ENCODE data around the gene IL6.
A peak's percentile ranks its signal among the peaks of the same experiment; 100 is the strongest.
"Not testable (repeated sequence)": the region's sequence is repeated elsewhere in the genome, so short reads cannot be mapped to it uniquely, and the experiment has no call there.

The IL6 gene

DNA sequence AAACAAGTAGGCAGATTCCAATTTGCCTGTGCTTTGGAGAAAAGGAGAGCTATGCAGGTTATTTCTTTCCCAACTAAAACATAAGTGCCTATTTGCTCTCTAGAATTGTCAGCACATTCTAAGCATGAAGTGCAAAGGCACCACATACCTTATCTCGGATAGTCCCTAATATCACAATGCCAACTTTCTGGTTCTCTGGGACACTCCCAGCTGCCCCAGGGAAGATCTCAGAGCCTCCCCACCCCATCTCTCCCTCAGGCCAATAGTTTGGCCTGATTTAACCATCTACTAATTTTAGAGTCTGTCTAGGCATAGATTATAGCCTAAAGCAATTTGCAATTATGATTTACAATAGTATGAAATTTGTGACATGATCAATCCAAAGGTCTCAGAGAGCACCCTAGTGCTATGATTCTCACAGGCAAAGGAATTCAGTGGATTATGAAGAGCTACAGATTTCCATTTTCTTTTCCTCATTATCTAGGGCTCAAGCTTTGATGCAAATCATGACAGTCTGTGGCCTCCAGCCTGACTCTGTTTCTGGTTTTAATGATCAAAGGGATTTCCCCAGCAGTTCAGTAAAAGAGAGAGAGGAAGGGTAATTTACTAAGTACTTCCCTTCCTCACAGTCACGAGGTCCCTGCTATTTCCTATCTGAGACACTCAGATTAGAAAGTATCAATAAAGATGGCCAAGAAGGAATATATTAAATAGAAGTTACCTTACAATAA, 29.0 kb upstream of the IL6 start:
- peak; percentile 80 for ATAC-seq
- Mint-ChIP-seq H3K27ac (peak overlapping the region; percentile 5), H3K4me3 (peak overlapping the region; percentile 5), H3K4me1 (peaks cover 32% of the 10 kb centered on the region), H3K9me3 (peaks cover 7% of the 10 kb centered on the region), H3K36me3 (no peaks in the 10 kb centered on the region)
- DNase-seq (ENCODE audit: low spot score in 2 of 2), result no peak

DNA sequence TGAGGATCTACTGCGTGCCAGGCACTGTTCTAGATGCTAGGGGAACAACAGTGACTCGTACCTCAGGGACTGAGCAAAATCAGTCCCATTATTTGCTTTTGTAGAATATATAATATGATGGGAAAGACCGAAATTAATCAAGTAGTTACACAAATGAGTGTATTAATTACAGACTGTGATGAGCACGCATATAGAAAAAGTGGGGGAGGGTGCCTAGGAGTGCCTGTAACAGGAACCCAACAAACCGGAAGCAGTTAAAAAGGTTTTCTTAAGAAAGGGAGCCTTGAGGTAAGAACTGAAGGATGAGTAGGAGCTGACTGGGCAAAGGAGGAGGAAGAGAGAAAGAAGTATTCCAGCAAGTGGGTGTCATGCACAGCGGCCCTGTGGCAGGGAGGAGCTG, 28.2 kb upstream of the IL6 start:
- ATAC-seq, result peak; percentile 69
- Mint-ChIP-seq H3K4me1 (peaks cover 32% of the 10 kb centered on the region), H3K9me3 (peaks cover 7% of the 10 kb centered on the region), H3K27ac (peak overlapping the region; percentile 5), H3K36me3 (no peaks in the 10 kb centered on the region), H3K4me3 (peak overlapping the region; percentile 5)
- no peak for DNase-seq (ENCODE audit: low spot score in 2 of 2)

DNA sequence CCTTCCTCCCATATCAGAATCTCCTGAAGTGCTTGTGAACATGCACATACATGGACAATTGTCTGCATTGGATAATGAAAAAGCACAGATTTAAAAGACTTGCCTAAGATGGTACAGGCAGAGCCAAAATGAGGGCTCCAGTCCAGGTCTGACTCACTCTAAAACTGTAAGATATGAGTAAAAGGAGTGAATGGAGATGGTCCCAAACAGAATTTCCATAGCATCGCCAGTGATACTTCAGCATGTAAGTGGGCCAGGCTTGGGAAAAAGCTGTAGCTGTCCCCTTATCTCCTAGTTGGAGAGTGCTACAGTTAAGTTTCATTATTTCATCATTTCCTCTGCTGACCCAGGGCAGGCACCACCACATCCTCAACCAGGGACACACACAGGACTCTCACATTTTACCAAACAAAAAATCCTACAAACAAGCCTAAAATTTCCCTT, 26.4 kb upstream of the IL6 start:
- ATAC-seq (peak; percentile 42), DNase-seq (ENCODE audit: low spot score in 2 of 2) (no peak)
- Mint-ChIP-seq H3K9me3 (peaks cover 7% of the 10 kb centered on the region), H3K4me1 (peaks cover 25% of the 10 kb centered on the region), H3K36me3 (no peaks in the 10 kb centered on the region), H3K27ac (no peak overlapping the region), H3K4me3 (no peak overlapping the region)

DNA sequence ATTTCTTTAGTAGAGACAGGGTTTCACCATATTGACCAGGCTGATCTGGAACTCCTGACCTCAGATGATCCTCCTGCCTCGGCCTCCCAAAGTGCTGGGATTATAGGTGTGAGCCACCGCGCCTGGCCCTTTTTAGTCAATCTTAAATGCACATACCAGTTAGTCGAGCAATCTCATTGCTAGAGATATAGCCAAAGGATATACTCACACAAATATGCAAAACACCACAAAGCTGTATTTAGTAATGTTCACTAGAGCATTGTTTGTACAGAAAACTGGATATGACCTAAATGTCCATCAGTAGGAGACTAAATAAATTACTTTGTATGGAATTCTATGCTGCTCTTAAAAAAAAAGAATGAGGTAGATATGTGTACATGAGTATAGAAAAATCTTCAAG, 24.5 kb upstream of the IL6 start:
- DNase-seq (ENCODE audit: low spot score in 2 of 2) (no peak), ATAC-seq (no peak)
- Mint-ChIP-seq H3K9me3 (peaks cover 7% of the 10 kb centered on the region), H3K27ac (no peak overlapping the region), H3K4me1 (peaks cover 16% of the 10 kb centered on the region), H3K4me3 (no peak overlapping the region), H3K36me3 (no peaks in the 10 kb centered on the region)

- H3K4me3 Mint-ChIP-seq; H3K36me3 Mint-ChIP-seq; DNase-seq (ENCODE audit: low spot score in 2 of 2); ATAC-seq; H3K4me1 Mint-ChIP-seq; H3K27ac Mint-ChIP-seq; H3K9me3 Mint-ChIP-seq: not testable (repeated sequence)
Measured at GRCh38 chr7:22703107-22703855, 23.7 kb upstream of the IL6 start.

- not testable (repeated sequence) for H3K36me3 Mint-ChIP-seq, H3K27ac Mint-ChIP-seq
Measured at GRCh38 chr7:22703978-22704610, 22.9 kb upstream of the IL6 start.

DNA sequence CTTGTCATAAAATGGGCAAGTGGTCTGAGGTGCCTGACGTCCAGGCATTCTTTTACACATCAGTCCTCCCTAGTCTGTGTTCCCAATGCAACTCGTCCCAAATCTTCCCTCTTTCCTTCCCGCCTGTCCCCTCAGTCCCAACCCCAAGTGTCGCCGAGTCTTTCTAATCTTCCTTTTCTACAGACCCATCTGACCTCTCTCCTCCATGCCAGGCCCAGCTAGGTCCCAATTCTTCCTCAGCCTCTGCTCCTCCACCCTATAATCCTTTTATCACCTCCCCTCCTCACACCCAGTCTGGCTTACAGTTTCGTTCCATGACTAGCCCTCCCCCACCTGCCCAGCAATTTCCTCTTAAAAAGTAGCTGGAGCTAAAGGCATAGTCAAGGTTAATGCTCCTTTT, 22.3 kb upstream of the IL6 start:
- H3K36me3 Mint-ChIP-seq; H3K27ac Mint-ChIP-seq; H3K9me3 Mint-ChIP-seq; DNase-seq (ENCODE audit: low spot score in 2 of 2); H3K4me3 Mint-ChIP-seq; H3K4me1 Mint-ChIP-seq; ATAC-seq: not testable (repeated sequence)

More at GRCh38 chr7:22703978-22704610, 22.9 kb upstream of the IL6 start:
- H3K4me3 Mint-ChIP-seq; H3K9me3 Mint-ChIP-seq; DNase-seq (ENCODE audit: low spot score in 2 of 2); H3K4me1 Mint-ChIP-seq; ATAC-seq: not testable (repeated sequence)

DNA sequence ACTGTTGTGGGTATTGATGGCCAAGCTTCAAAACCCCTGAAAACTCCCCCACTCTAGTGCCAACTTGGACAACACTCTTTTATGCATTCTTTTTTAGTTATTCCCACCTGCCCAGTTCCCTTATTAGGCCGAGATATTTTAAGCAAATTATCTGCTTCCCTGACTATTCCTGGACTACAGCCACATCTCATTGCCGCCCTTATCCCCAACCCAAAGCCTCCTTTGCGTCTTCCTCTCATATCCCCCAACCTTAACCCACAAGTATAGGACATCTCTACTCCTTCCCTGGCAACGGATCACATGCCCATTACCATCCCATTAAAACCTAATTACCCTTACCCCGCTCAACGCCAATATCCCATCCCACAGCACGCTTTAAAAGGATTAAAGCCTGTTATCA, 21.1 kb upstream of the IL6 start:
- not testable (repeated sequence) for DNase-seq (ENCODE audit: low spot score in 2 of 2); ATAC-seq; H3K4me3 Mint-ChIP-seq; H3K9me3 Mint-ChIP-seq; H3K4me1 Mint-ChIP-seq; H3K27ac Mint-ChIP-seq; H3K36me3 Mint-ChIP-seq

DNA sequence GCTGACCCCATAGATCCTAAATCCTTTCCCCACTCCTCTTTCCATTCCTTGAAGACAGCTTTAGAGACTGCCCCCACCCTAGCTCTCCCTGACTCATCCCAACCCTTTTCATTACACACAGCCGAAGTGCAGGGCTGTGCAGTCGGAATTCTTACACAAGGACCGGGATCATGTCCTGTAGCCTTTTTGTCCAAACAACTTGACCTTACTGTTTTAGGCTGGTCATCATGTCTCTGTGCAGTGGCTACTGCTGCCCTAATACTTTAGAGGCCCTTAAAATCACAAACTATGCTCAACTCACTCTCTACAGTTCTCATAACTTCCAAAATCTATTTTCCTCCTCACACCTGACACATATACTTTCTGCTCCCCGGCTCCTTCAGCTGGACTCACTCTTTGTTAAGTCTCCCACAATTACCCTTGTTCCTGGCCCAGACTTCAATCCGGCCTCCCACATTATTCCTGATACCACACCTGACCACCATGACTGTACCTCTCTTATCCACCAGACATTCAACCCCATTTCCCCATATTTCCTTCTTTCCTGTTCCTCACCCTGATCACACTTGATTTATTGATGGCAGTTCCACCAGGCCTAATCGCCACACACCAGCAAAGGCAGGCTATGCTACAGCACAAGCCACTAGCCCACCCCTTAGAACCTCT, 19.8 kb upstream of the IL6 start:
- H3K27ac Mint-ChIP-seq; ATAC-seq; H3K4me3 Mint-ChIP-seq; H3K4me1 Mint-ChIP-seq; H3K9me3 Mint-ChIP-seq; DNase-seq (ENCODE audit: low spot score in 2 of 2); H3K36me3 Mint-ChIP-seq: not testable (repeated sequence)

GRCh38 chr7:22708214-22708613, 18.8 kb upstream of the IL6 start:
- H3K9me3 Mint-ChIP-seq; H3K4me3 Mint-ChIP-seq; H3K4me1 Mint-ChIP-seq; DNase-seq (ENCODE audit: low spot score in 2 of 2); H3K27ac Mint-ChIP-seq; H3K36me3 Mint-ChIP-seq; ATAC-seq: not testable (repeated sequence)

GRCh38 chr7:22708677-22709061, 18.3 kb upstream of the IL6 start:
- H3K36me3 Mint-ChIP-seq; H3K4me3 Mint-ChIP-seq; H3K27ac Mint-ChIP-seq; ATAC-seq; H3K9me3 Mint-ChIP-seq; H3K4me1 Mint-ChIP-seq; DNase-seq (ENCODE audit: low spot score in 2 of 2): not testable (repeated sequence)

- DNase-seq (ENCODE audit: low spot score in 2 of 2); H3K36me3 Mint-ChIP-seq; H3K27ac Mint-ChIP-seq; H3K4me3 Mint-ChIP-seq; H3K9me3 Mint-ChIP-seq; H3K4me1 Mint-ChIP-seq: not testable (repeated sequence)
- peak; percentile 40 for ATAC-seq
Measured at GRCh38 chr7:22709062-22709829, 17.8 kb upstream of the IL6 start.

DNA sequence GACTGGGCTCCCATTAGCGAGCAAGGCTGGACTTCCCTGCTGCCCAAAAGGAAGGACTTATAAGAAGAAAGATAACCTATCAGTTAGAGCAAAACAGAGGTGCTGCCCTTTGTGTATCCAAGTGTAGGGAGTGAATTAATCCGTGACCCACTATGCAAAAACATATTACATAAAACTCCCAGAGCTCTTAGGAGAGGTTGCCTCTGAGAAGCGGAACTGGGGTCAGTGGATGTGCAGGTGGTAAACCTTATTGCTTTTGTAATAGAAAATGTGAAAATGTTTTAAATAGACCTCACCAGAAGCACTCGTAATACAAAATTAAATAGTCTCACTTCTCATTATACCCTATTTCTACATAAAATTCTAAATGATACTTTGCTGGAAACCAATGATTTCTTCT, 17.1 kb upstream of the IL6 start:
- ATAC-seq, result no peak
- no peak for DNase-seq (ENCODE audit: low spot score in 2 of 2)
- H3K9me3 Mint-ChIP-seq, result no peaks in the 10 kb centered on the region
- H3K27ac Mint-ChIP-seq, result no peak overlapping the region
- no peaks in the 10 kb centered on the region for H3K4me1 Mint-ChIP-seq
- H3K4me3 Mint-ChIP-seq, result no peak overlapping the region
- H3K36me3 Mint-ChIP-seq, result no peaks in the 10 kb centered on the region

DNA sequence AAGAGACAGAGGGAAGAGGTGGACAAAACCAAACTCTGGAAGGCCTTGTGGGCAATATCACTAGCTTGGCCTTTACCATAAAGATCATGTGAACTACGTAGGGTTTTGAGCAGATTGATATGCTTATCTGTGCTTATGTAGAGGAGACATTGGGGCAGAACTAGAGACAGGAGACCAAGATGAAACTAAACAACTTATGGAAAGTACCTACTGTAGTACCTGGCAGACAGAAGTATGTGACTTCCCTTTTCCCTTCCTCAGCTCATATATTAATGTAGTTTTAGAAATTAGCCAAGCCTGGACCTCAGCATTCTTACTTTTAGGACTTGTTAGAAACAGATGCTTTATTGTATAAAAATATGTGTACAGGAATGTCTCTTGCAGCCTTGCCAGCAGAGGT, 14.0 kb upstream of the IL6 start:
- Mint-ChIP-seq H3K9me3 (no peaks in the 10 kb centered on the region), H3K27ac (no peak overlapping the region), H3K36me3 (no peaks in the 10 kb centered on the region), H3K4me3 (no peak overlapping the region), H3K4me1 (no peaks in the 10 kb centered on the region)
- DNase-seq (ENCODE audit: low spot score in 2 of 2) (no peak), ATAC-seq (no peak)

DNA sequence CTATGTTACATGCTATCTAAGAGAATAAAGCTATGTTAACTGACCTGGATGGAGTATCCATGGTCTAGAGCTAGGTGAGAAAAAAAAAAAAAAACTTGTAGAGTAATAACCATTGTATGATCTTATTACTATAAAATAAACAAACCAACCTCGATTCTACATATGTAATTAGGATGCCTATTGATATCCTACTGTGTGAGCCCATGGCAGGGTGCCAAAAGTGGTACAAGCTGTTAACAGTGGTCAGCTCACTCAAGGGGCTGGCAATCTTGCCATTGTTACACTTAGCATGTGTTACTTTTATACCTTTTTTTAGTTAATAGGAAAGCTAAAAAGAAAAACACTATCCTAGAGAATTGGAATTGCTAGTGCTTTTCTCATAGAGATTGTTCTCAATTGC, 13.5 kb upstream of the IL6 start:
- no peaks in the 10 kb centered on the region for H3K4me1 Mint-ChIP-seq
- no peak overlapping the region for H3K27ac Mint-ChIP-seq
- H3K9me3 Mint-ChIP-seq, result no peaks in the 10 kb centered on the region
- DNase-seq (ENCODE audit: low spot score in 2 of 2) (no peak), ATAC-seq (no peak)
- no peaks in the 10 kb centered on the region for H3K36me3 Mint-ChIP-seq
- no peak overlapping the region for H3K4me3 Mint-ChIP-seq

All from stimulated activated effector memory CD8-positive, alpha-beta T cell treated with anti-CD3 and anti-CD28 coated beads, Interleukin-12 subunit alpha, Interleukin-12 subunit beta, amount 100 ng/mL, for 72 hours (primary cell).